Upper lobe of left lung (tissue), 4 donors: ENCODE data around the gene MAGI2.

Experiments
- CTCF ChIP-seq, 6 experiments: fragments of 450-650 bp in 4 of 6; fragments of 200-600 bp in 2 of 6; sonication (generic) in 2 of 6; IDR thresholded peaks; one replicate each; pipeline ENCODE4 v1.5.1; 2016 to 2019; ENCODE audit warnings: antibody characterized with exemption in 6 of 6
- EP300 ChIP-seq, 4 donors: sonication (generic); formaldehyde crosslinking; IDR thresholded peaks; one replicate each; pipeline ENCODE4 v1.5.1; 2017; ENCODE audit warnings: antibody characterized with exemption in 4 of 4, control low read depth in 2 of 4
- POLR2A ChIP-seq, 4 donors: fragments of 450-650 bp; IDR thresholded peaks; one replicate each; pipeline ENCODE4 v1.5.1; 2016 to 2017; ENCODE audit warnings: antibody characterized with exemption in 4 of 4, mild to moderate bottlenecking in 2 of 4
- POLR2AphosphoS5 ChIP-seq, 2 donors: sonication (generic); formaldehyde crosslinking; IDR thresholded peaks; one replicate each; pipeline ENCODE4 v1.5.1; 2017; ENCODE audit warnings: antibody characterized with exemption in 2 of 2

GRCh38 chr7:78443811-78444210 lies 1009.7 kb downstream of the MAGI2 start:
- TF ChIP-seq CTCF (IDR thresholded peaks at IDR 0.05) (no peak), EP300 (IDR thresholded peaks at IDR 0.05) (no peak), POLR2AphosphoS5 (IDR thresholded peaks at IDR 0.05) (no peak), POLR2A (IDR thresholded peaks at IDR 0.05) (no peak)
